H1 (cell line): ENCODE results near the gene RPL26. TPM values are rescaled to one million over a fixed set of nuclear protein-coding genes. Genes with fewer than 3 reads are reported as not detected.

Experiments used
- CTCF ChIA-PET: fragments of 300-600 bp; sonication (Branson Sonifier 250); formaldehyde crosslinking; loops from one replicate; lab custom pipeline; 2021; ENCODE audit not compliant: partially characterized antibody; lab: Charles Lee
- POLR2A ChIA-PET: fragments of 300-600 bp; sonication (Branson Sonifier 250); formaldehyde crosslinking; loops from one replicate; lab custom pipeline; 2021; ENCODE audit warnings: inconsistent platforms; ENCODE audit not compliant: partially characterized antibody; lab: Charles Lee
- DNase-seq, 2 experiments: peaks; one replicate each; pipeline versions ENCODE4 v3.0.0 to v3.0.0-alpha.2; 2010 to 2022; ENCODE audit warnings: low spot score in 2 of 2, low read depth in 1 of 2, mixed read lengths in 1 of 2
- FAIRE-seq: peaks from 2 replicates; lab custom pipeline; 2011; peaks lifted over from hg19 to GRCh38; lab: Jason Lieb, UNC
- H2AFZ ChIP-seq: 2 replicates; pipeline ENCODE4 v1.8.1; 2012; ENCODE audit warnings: low read length, inconsistent platforms
- H2AK5ac ChIP-seq: 2 replicates; pipeline ENCODE4 v1.6.1; 2013; ENCODE audit warnings: low read depth, low read length
- H2BK120ac ChIP-seq: replicated peaks from 2 replicates; pipeline ENCODE3; 2013; ENCODE audit warnings: low read depth, low read length, inconsistent platforms
- H2BK12ac ChIP-seq: 2 replicates; pipeline ENCODE4 v1.6.1; 2013; ENCODE audit warnings: low read depth, low read length
- H2BK15ac ChIP-seq: 2 replicates; pipeline ENCODE4 v1.6.1; 2013; ENCODE audit warnings: low read length
- H2BK20ac ChIP-seq: 2 replicates; pipeline ENCODE4 v1.6.1; 2013; ENCODE audit warnings: low read length
- H2BK5ac ChIP-seq: 2 replicates; pipeline ENCODE4 v1.6.1; 2013; ENCODE audit warnings: low read depth, low read length
- H3K14ac ChIP-seq: 2 replicates; pipeline ENCODE4 v1.6.1; 2013; ENCODE audit warnings: inconsistent platforms; ENCODE audit not compliant: insufficient read length
- H3K18ac ChIP-seq: 2 replicates; pipeline ENCODE4 v1.6.1; 2013; ENCODE audit warnings: low read length; ENCODE audit errors: extremely low read depth
- H3K23ac ChIP-seq: 2 replicates; pipeline ENCODE4 v1.6.1; 2013; ENCODE audit warnings: inconsistent platforms; ENCODE audit not compliant: insufficient read length
- H3K23me2 ChIP-seq: 2 replicates; pipeline ENCODE4 v1.6.1; 2013; ENCODE audit warnings: low read depth, low read length
- H3K27ac ChIP-seq: 2 replicates; pipeline ENCODE4 v1.6.1; 2011; ENCODE audit warnings: low read depth, low read length, inconsistent platforms
- H3K27me3 ChIP-seq, 4 experiments: replicated peaks in 1 of 4; 1 replicate in 1 of 4; 2 replicates in 3 of 4; pipeline versions ENCODE4 v1.6.1 to v1.8.1; 2011 to 2013; ENCODE audit warnings: low read length in 3 of 4, mild to moderate bottlenecking in 3 of 4, inconsistent platforms in 2 of 4, mixed read lengths in 2 of 4, moderate library complexity in 1 of 4; ENCODE audit not compliant: control insufficient read depth in 3 of 4, insufficient read depth in 3 of 4; ENCODE audit errors: extremely low read depth in 1 of 4
- H3K36me3 ChIP-seq, 4 experiments: 2 replicates each; pipeline versions ENCODE4 v1.6.1 to v1.8.1; 2011 to 2013; ENCODE audit warnings: mild to moderate bottlenecking in 4 of 4, low read length in 3 of 4, moderate library complexity in 2 of 4, control low read depth in 1 of 4, inconsistent platforms in 1 of 4; ENCODE audit not compliant: insufficient read depth in 4 of 4, control insufficient read depth in 2 of 4
- H3K4ac ChIP-seq: replicated peaks from 2 replicates; pipeline ENCODE3; 2013; ENCODE audit warnings: low read length, low read depth, mixed read lengths, inconsistent platforms; ENCODE audit not compliant: insufficient read length
- H3K4me1 ChIP-seq, 4 experiments: replicated peaks in 1 of 4; 1 replicate in 1 of 4; 2 replicates in 3 of 4; pipeline versions ENCODE4 v1.6.1 to v1.8.1; 2011 to 2013; ENCODE audit warnings: low read length in 3 of 4, inconsistent platforms in 2 of 4, mixed read lengths in 1 of 4; ENCODE audit not compliant: insufficient read depth in 4 of 4, control insufficient read depth in 3 of 4
- H3K4me2 ChIP-seq, 2 experiments: 2 replicates each; pipeline versions ENCODE4 v1.6.1 to v1.8.1; 2011 to 2013; ENCODE audit warnings: low read depth in 2 of 2, low read length in 2 of 2, control low read depth in 1 of 2, inconsistent platforms in 1 of 2, mild to moderate bottlenecking in 1 of 2; ENCODE audit not compliant: insufficient read depth in 1 of 2
- H3K4me3 ChIP-seq, 4 experiments: fragments of 200-600, 300-600 bp in 1 of 4; sonication (generic), shearing (Covaris generic), sonication (Bioruptor Twin) in 1 of 4; 2 replicates each; pipeline versions ENCODE4 v1.5.1 to v1.8.1; 2011 to 2016; ENCODE audit warnings: low read length in 4 of 4, low read depth in 3 of 4, control low read depth in 2 of 4, inconsistent platforms in 2 of 4, mild to moderate bottlenecking in 2 of 4, mixed read lengths in 1 of 4, moderate library complexity in 1 of 4; ENCODE audit not compliant: insufficient read depth in 2 of 4; ENCODE audit errors: extremely low read depth in 1 of 4
- H3K56ac ChIP-seq: replicated peaks from 2 replicates; pipeline ENCODE3; 2013; ENCODE audit warnings: low read depth, mild to moderate bottlenecking, mixed read lengths, low read length, inconsistent platforms; ENCODE audit not compliant: insufficient read length
- H3K79me1 ChIP-seq: 2 replicates; pipeline ENCODE4 v1.6.1; 2013; ENCODE audit warnings: low read depth, low read length, control low read depth
- H3K79me2 ChIP-seq, 2 experiments: 2 replicates each; pipeline versions ENCODE4 v1.6.1 to v1.8.1; 2012 to 2013; ENCODE audit warnings: low read length in 2 of 2, mild to moderate bottlenecking in 2 of 2, inconsistent platforms in 1 of 2; ENCODE audit not compliant: insufficient read depth in 2 of 2, control insufficient read depth in 1 of 2
- H3K9ac ChIP-seq, 4 experiments: replicated peaks in 1 of 4; 1 replicate in 1 of 4; 2 replicates in 3 of 4; pipeline versions ENCODE4 v1.6.1 to v1.8.1; 2011 to 2013; ENCODE audit warnings: low read depth in 3 of 4, low read length in 3 of 4, control low read depth in 2 of 4, mild to moderate bottlenecking in 2 of 4, moderate library complexity in 2 of 4, inconsistent platforms in 1 of 4; ENCODE audit errors: extremely low read depth in 1 of 4
- H3K9me3 ChIP-seq, 2 experiments: 2 replicates each; pipeline versions ENCODE4 v1.6.1 to v1.8.1; 2012 to 2013; ENCODE audit warnings: mild to moderate bottlenecking in 2 of 2, moderate library complexity in 2 of 2, control low read depth in 1 of 2, inconsistent platforms in 1 of 2, low read depth in 1 of 2, low read length in 1 of 2, mixed read lengths in 1 of 2; ENCODE audit not compliant: insufficient read depth in 2 of 2
- H4K20me1 ChIP-seq, 2 experiments: replicated peaks in 1 of 2; 2 replicates each; pipeline versions ENCODE3 to v1.8.1; 2011 to 2013; ENCODE audit warnings: inconsistent platforms in 2 of 2, low read length in 2 of 2, mild to moderate bottlenecking in 1 of 2; ENCODE audit not compliant: insufficient read depth in 2 of 2, control insufficient read depth in 1 of 2
- H4K5ac ChIP-seq: 2 replicates; pipeline ENCODE4 v1.6.1; 2013; ENCODE audit warnings: low read length, low read depth, mixed read lengths, inconsistent platforms; ENCODE audit not compliant: insufficient read length
- H4K8ac ChIP-seq: 2 replicates; pipeline ENCODE4 v1.8.0; 2013; ENCODE audit warnings: mild to moderate bottlenecking, moderate library complexity, low read length, inconsistent platforms; ENCODE audit not compliant: insufficient read depth; ENCODE audit errors: extremely low read depth
- H4K91ac ChIP-seq: replicated peaks from 2 replicates; pipeline ENCODE3; 2013; ENCODE audit warnings: low read length, mixed read lengths, inconsistent platforms; ENCODE audit not compliant: insufficient read length
- CEBPB ChIP-seq: IDR thresholded peaks from 2 replicates; pipeline ENCODE4 v1.6.1; 2012; ENCODE audit warnings: low read depth, low read length
- HDAC2 ChIP-seq, 2 experiments: fragments of 300-600 bp in 1 of 2; sonication (generic) in 1 of 2; IDR thresholded peaks; 2 replicates each; pipeline ENCODE4 v1.6.1; 2011 to 2012; ENCODE audit warnings: low read depth in 2 of 2, low read length in 2 of 2, mild to moderate bottlenecking in 2 of 2, moderate library complexity in 2 of 2, borderline replicate concordance in 1 of 2, inconsistent platforms in 1 of 2
- JUND ChIP-seq: IDR thresholded peaks from 2 replicates; pipeline ENCODE4 v1.6.1; 2011; ENCODE audit warnings: mild to moderate bottlenecking, improper control_type of control experiment, low read length
- POU5F1 ChIP-seq: IDR thresholded peaks from 2 replicates; pipeline ENCODE4 v1.6.1; 2011; ENCODE audit warnings: low read depth, mild to moderate bottlenecking, low read length, moderate library complexity
- RXRA ChIP-seq: IDR thresholded peaks from 2 replicates; pipeline ENCODE4 v1.6.1; 2011; ENCODE audit warnings: low read depth, mild to moderate bottlenecking, low read length, moderate library complexity; ENCODE audit not compliant: insufficient read depth
- SAP30 ChIP-seq: fragments of 300-600 bp; sonication (generic); IDR thresholded peaks from 2 replicates; pipeline ENCODE4 v1.7.1; 2012; ENCODE audit warnings: low read length, moderate library complexity, mild to moderate bottlenecking, inconsistent platforms; ENCODE audit not compliant: insufficient read depth, insufficient replicate concordance
- SP1 ChIP-seq: IDR thresholded peaks from 2 replicates; pipeline ENCODE4 v1.6.1; 2011; ENCODE audit warnings: low read depth, low read length
- SP2 ChIP-seq: IDR thresholded peaks from 2 replicates; pipeline ENCODE4 v1.6.1; 2012; ENCODE audit warnings: mild to moderate bottlenecking, low read length, inconsistent platforms
- SP4 ChIP-seq: IDR thresholded peaks from 2 replicates; pipeline ENCODE4 v1.6.1; 2012; ENCODE audit warnings: low read length, inconsistent platforms
- YY1 ChIP-seq: IDR thresholded peaks from 2 replicates; pipeline ENCODE4 v1.6.1; 2011; ENCODE audit warnings: low read depth, mild to moderate bottlenecking, low read length
- WGBS, 2 experiments: shearing (Covaris generic) in 1 of 2; methylation state at CpG; one replicate each; pipeline versions ENCODE4 v1.1.6 to v1.1.7; 2013 to 2015; ENCODE audit warnings: low lambda C conversion rate in 2 of 2, mixed read lengths in 2 of 2, inconsistent platforms in 1 of 2, low coverage in 1 of 2, missing lambda C conversion rate in 1 of 2; ENCODE audit not compliant: insufficient replicate concordance in 2 of 2, insufficient coverage in 1 of 2, insufficient read length in 1 of 2; ENCODE audit errors: extremely low coverage in 1 of 2, missing lambda C conversion rate in 1 of 2; 5-methylcytosine and 5-hydroxymethylcytosine counted together
- polyA plus RNA-seq, 7 experiments: library from polyadenylated mRNA; depleted of rRNA in 3 of 7; stranded (reverse) in 5 of 7; unstranded in 2 of 7; fragments of >200 nt in 5 of 7; fragments of 200-250 nt in 2 of 7; gene quantifications; 1 replicate in 5 of 7; 2 replicates in 1 of 7; 4 replicates in 1 of 7; pipeline versions ENCODE4 v1.2.1 to v1.2.3, GENCODE V29; 2011 to 2013; ENCODE audit warnings: missing spikeins in 2 of 7, mixed read lengths in 2 of 7
- total RNA-seq: library from RNA; stranded (reverse); fragmentation: NEBNext Ultra II Directional; extraction: Animal tissue kit (Norgen Biotek cat#: 25700); gene quantifications from 2 replicates; pipeline ENCODE4 v1.2.1, GENCODE V29; 2021
- TF ChIP-seq, protein P1 (sequence below): IDR thresholded peaks from 2 replicates; pipeline ENCODE4 v1.6.1; 2012; ENCODE audit warnings: inconsistent platforms
- TF ChIP-seq, protein P2 (sequence below): IDR thresholded peaks from 2 replicates; pipeline ENCODE4 v1.6.1; 2012; ENCODE audit warnings: inconsistent platforms

RPL26 gene
- total and polyA plus RNA-seq, 2 of the 8 experiments (the other 6 are each of a cell fraction or from before 2014, with no cell fraction given): 1,963 to 2,554 TPM

DNA sequence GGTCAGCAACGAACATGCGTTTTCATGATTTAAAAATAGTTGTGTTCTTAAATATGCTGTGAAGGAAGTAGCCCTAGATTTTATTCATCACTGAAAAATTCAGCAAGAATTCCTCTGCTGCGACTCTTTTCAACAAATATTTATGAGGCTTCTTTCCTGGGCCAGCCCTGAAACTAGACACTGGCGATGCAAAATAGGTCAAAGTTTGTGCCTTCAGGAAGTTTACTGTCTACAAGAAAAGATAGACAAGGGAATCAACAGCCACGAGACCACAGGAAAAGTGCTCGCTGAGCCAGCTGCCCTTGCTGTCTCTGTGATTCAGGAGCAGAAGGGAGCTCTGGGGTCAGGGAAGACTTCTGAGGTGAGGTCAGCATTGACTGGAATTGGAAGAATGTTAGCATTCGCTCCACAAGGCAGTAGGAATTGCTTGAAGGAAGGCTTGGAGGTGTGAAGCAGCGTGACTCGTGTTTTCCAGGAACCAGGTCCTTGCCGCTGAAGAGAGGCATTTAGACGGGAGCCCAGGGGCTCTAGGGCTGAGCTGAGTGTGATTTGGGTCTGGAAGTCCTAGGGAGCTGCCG, 1.9 kb upstream of the RPL26 start:
- CTCF ChIA-PET: interaction anchor here (1.0 to 1.3 kb wide), 2 partner anchors 25 to 199 kb away, joined by 4 read pairs; no protein-coding TSS in a partner anchor
- POLR2A ChIA-PET: interaction anchor here (0.7 to 4.6 kb wide), 6 partner anchors 9 to 415 kb away, joined by 3 to 51 read pairs (median 4); partner anchors contain the start of genes KRABD2 and MFSD6L
- Histone ChIP-seq H4K20me1 (peaks cover 10 to 16% of the 10 kb centered on the region in 2 experiments), H2BK20ac (no peak overlapping the region), H2BK15ac (no peak overlapping the region), H2BK12ac (peak overlapping the region; percentile 84), H3K36me3 (peaks cover 12 to 23% (median 17%) of the 10 kb centered on the region in 4 experiments), H3K4ac (no peak overlapping the region), H3K79me1 (no peaks in the 10 kb centered on the region), H4K8ac (peak overlapping the region; percentile 3; the same call in 1 of the 2 replicates), H3K23ac (no peak overlapping the region), H2AK5ac (peak overlapping the region; percentile 100), H3K9me3 (no peaks in the 10 kb centered on the region), H3K4me3 (peak overlapping the region in 1 of 4 experiments; percentile 100; a peak in 2 of 8 replicates), H3K9ac (no peak overlapping the region), H3K27me3 (no peaks in the 10 kb centered on the region), H3K4me2 (peak overlapping the region; percentile 26 to 69; a peak in 3 of 4 replicates), H3K56ac (no peak overlapping the region), H2AFZ (no peak overlapping the region), H3K18ac (0 out of 2 replicates have a peak overlapping the region, but pooled peaks have one; percentile 2), H4K91ac (no peak overlapping the region), H4K5ac (no peak overlapping the region), H2BK120ac (no peak overlapping the region), H3K4me1 (peaks cover 0 to 10% (median 4%) of the 10 kb centered on the region in 4 experiments; a peak in 5 of 7 replicates), H3K27ac (no peak overlapping the region), H3K23me2 (peaks cover 7% of the 10 kb centered on the region; the same call in 1 of the 2 replicates), H2BK5ac (peak overlapping the region; percentile 78; the same call in 1 of the 2 replicates), H3K79me2 (peaks cover 13 to 31% of the 10 kb centered on the region in 2 experiments; a peak in 3 of 4 replicates), H3K14ac (no peak overlapping the region)
- WGBS, 2 experiments: 89% methylated on average over 12 of the region's 12 CpGs; no CpG with 5 or more reads in 1 of the 2 experiments
- DNase-seq (peak in 1 of 2 experiments; percentile 58), FAIRE-seq (no peak)
- TF ChIP-seq JUND (peak; percentile 81), SAP30 (no peak), SP4 (no peak), SP2 (no peak), RXRA (no peak), HDAC2 (IDR thresholded peaks at IDR 0.05; ENCODE audit: borderline replicate concordance in 1 of 2, low read depth in 2 of 2, low read length in 2 of 2) (no peak), CEBPB (no peak), SP1 (no peak), YY1 (no peak), POU5F1 (no peak)
- TF ChIP-seq, protein P1, sequence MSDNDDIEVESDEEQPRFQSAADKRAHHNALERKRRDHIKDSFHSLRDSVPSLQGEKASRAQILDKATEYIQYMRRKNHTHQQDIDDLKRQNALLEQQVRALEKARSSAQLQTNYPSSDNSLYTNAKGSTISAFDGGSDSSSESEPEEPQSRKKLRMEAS: peak; percentile 75
- TF ChIP-seq, protein P2, sequence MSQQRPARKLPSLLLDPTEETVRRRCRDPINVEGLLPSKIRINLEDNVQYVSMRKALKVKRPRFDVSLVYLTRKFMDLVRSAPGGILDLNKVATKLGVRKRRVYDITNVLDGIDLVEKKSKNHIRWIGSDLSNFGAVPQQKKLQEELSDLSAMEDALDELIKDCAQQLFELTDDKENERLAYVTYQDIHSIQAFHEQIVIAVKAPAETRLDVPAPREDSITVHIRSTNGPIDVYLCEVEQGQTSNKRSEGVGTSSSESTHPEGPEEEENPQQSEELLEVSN: peak; percentile 65
